ENCODE results near the gene TEFM.

DNA sequence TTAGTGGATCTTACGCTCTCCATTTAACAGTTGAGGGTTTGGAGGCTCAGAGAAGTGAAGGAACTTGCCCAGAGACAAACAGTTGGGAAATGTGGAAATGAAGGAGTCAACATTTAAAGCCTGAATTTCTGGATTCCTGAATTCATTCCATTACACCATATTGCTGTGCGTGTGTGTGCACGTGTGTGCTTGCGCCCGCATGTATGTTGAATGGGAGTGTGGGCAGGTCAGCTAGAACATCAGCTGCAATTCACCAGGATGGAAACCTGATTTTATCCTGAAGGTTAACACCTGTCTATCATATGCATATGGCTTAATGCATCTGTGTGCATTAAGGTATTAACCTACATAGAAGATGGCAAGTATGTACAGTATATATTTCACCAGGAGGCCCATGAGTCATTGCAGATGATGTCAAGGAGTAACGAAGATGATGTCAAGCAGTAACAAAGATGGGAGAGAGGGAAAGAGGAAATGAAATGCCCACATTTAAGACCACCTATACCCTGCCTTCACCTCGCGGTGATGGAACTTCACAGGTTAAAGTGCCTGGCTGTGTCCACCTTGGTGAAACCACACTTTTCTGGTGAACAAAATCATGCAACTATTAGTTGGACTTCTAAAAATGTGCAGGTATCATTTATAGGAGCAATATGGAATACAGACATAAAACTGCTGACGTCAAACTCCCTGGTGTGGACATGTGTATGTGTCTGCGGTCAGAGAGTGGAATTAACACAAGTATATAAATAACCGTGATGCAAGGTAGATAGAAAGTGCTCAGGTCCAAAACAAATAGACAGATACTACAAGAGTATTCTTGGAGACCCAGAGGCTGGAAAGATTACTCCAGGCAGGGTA lies 14.9 kb upstream of the TEFM start:
- TF ChIP-seq CTCF (IDR thresholded peaks at IDR 0.05) (no peak), EP300 (IDR thresholded peaks at IDR 0.05) (no peak)

All from sigmoid colon (tissue), 4 donors.